Common myeloid progenitor, CD34-positive (primary cell): ENCODE results near the gene HECA.

Experiments used
- CTCF ChIA-PET: fragments of 350-600 bp; sonication (Branson Sonifier 250); formaldehyde crosslinking; loops from one replicate; lab custom pipeline; 2021; ENCODE audit warnings: antibody characterized with exemption; lab: Charles Lee
- POLR2A ChIA-PET: fragments of 350-600 bp; sonication (Branson Sonifier 250); formaldehyde crosslinking; loops from one replicate; lab custom pipeline; 2021; ENCODE audit warnings: antibody characterized with exemption; lab: Charles Lee
- DNase-seq, 3 donors: peaks; one replicate each; pipeline versions ENCODE4 v3.0.0 to v3.0.0-alpha.2; 2013
- H3K27ac ChIP-seq, 2 experiments: 1 replicate in 1 of 2; 2 replicates in 1 of 2; pipeline ENCODE4 v1.7.0; 2013; ENCODE audit warnings: inconsistent platforms in 2 of 2, low read length in 2 of 2, mild to moderate bottlenecking in 2 of 2, low read depth in 1 of 2, moderate library complexity in 1 of 2; ENCODE audit not compliant: severe bottlenecking in 2 of 2, insufficient read depth in 1 of 2, poor library complexity in 1 of 2
- H3K27me3 ChIP-seq, 5 experiments: replicated peaks in 2 of 5; 1 replicate in 3 of 5; 2 replicates in 2 of 5; pipeline versions ENCODE4 v1.6.1 to v1.7.0; 2013; ENCODE audit warnings: low read length in 4 of 5, mild to moderate bottlenecking in 2 of 5, moderate library complexity in 2 of 5, inconsistent platforms in 1 of 5; ENCODE audit not compliant: insufficient read depth in 5 of 5, control insufficient read depth in 4 of 5
- H3K36me3 ChIP-seq, 4 experiments: 1 replicate in 2 of 4; 2 replicates in 2 of 4; pipeline versions ENCODE4 v1.6.1 to v1.7.0; 2013; ENCODE audit warnings: low read length in 3 of 4, control low read depth in 1 of 4, mild to moderate bottlenecking in 1 of 4; ENCODE audit not compliant: control insufficient read depth in 4 of 4, insufficient read depth in 4 of 4
- H3K4me1 ChIP-seq, 4 experiments: 1 replicate in 3 of 4; 2 replicates in 1 of 4; pipeline versions ENCODE4 v1.6.1 to v1.7.1; 2013; ENCODE audit warnings: low read length in 3 of 4, mild to moderate bottlenecking in 3 of 4, control low read depth in 1 of 4, inconsistent platforms in 1 of 4, moderate library complexity in 1 of 4; ENCODE audit not compliant: control insufficient read depth in 4 of 4, insufficient read depth in 4 of 4; ENCODE audit errors: control extremely low read depth in 1 of 4
- H3K4me3 ChIP-seq, 7 experiments: 1 replicate in 4 of 7; 2 replicates in 3 of 7; pipeline versions ENCODE4 v1.5.1 to v1.7.0; 2013; ENCODE audit warnings: mild to moderate bottlenecking in 7 of 7, low read length in 6 of 7, moderate library complexity in 6 of 7, inconsistent platforms in 2 of 7, low read depth in 2 of 7, control low read depth in 1 of 7; ENCODE audit not compliant: insufficient read depth in 4 of 7, control insufficient read depth in 1 of 7; ENCODE audit errors: extremely low read depth in 1 of 7
- H3K9me3 ChIP-seq, 5 experiments: 1 replicate in 4 of 5; 2 replicates in 1 of 5; pipeline versions ENCODE4 v1.6.1 to v1.7.1; 2013; ENCODE audit warnings: low read length in 4 of 5, mild to moderate bottlenecking in 2 of 5, inconsistent platforms in 1 of 5, low read depth in 1 of 5, moderate library complexity in 1 of 5; ENCODE audit not compliant: control insufficient read depth in 4 of 5, insufficient read depth in 2 of 5; ENCODE audit errors: control extremely low read depth in 1 of 5
- WGBS: methylation state at CpG from one replicate; pipeline ENCODE4 v1.1.5; 2013; ENCODE audit not compliant: insufficient coverage; 5-methylcytosine and 5-hydroxymethylcytosine counted together

The HECA gene

GRCh38 chr6:139144490-139145085, 9.7 kb downstream of the HECA start:
- Histone ChIP-seq H3K27me3 (no peaks in the 10 kb centered on the region), H3K4me1 (peaks cover 3 to 26% (median 15%) of the 10 kb centered on the region in 4 experiments), H3K4me3 (no peak overlapping the region), H3K27ac (no peak overlapping the region), H3K9me3 (no peaks in the 10 kb centered on the region), H3K36me3 (peaks cover 0 to 7% (median 2%) of the 10 kb centered on the region in 4 experiments)
- ChIA-PET CTCF (interaction anchor here (0.9 to 4.4 kb wide), 3 partner anchors 10 to 25 kb away, joined by 3 to 13 read pairs (median 4); no protein-coding TSS in a partner anchor), POLR2A (no interaction called here)
- WGBS, result 85% methylated on average over 2 of the region's 4 CpGs
- no peak for DNase-seq

GRCh38 chr6:139145661-139146060, 10.8 kb downstream of the HECA start:
- H3K4me1 ChIP-seq, result peaks cover 3 to 30% (median 17%) of the 10 kb centered on the region in 4 experiments
- H3K27me3 ChIP-seq, result no peaks in the 10 kb centered on the region
- no peak overlapping the region for H3K4me3 ChIP-seq
- no peaks in the 10 kb centered on the region for H3K9me3 ChIP-seq
- H3K36me3 ChIP-seq, result peaks cover 0 to 5% (median 2%) of the 10 kb centered on the region in 4 experiments
- WGBS, result 100% methylated on average over 1 of the region's 3 CpGs
- ChIA-PET POLR2A (interaction anchor here (0.6 kb wide), 1 partner anchor 9 kb away, joined by 3 read pairs; no protein-coding TSS in a partner anchor), CTCF (interaction anchor here (1.1 to 4.4 kb wide), 3 partner anchors 9 to 20 kb away, joined by 3 to 13 read pairs (median 4); no protein-coding TSS in a partner anchor)
- H3K27ac ChIP-seq, result no peak overlapping the region
- no peak for DNase-seq

GRCh38 chr6:139146317-139146726, 11.4 kb downstream of the HECA start:
- Histone ChIP-seq H3K36me3 (peaks cover 0 to 5% (median 2%) of the 10 kb centered on the region in 4 experiments), H3K27me3 (no peaks in the 10 kb centered on the region), H3K4me1 (peaks cover 3 to 30% (median 17%) of the 10 kb centered on the region in 4 experiments), H3K27ac (no peak overlapping the region), H3K4me3 (no peak overlapping the region), H3K9me3 (no peaks in the 10 kb centered on the region)
- ChIA-PET CTCF (interaction anchor here (1.3 to 4.4 kb wide), 2 partner anchors 8 to 14 kb away, joined by 3 to 13 read pairs; no protein-coding TSS in a partner anchor), POLR2A (interaction anchor here (0.6 kb wide), 1 partner anchor 10 kb away, joined by 3 read pairs; no protein-coding TSS in a partner anchor)
- WGBS, result 88% methylated on average over 4 of the region's 5 CpGs
- DNase-seq, result no peak

GRCh38 chr6:139147628-139148027, 12.7 kb downstream of the HECA start:
- CTCF ChIA-PET, result no interaction called here

GRCh38 chr6:139148557-139149235, 13.8 kb downstream of the HECA start:
- ChIA-PET CTCF (interaction anchor here (1.1 to 2.4 kb wide), 2 partner anchors 16 to 121 kb away, joined by 3 to 9 read pairs; no protein-coding TSS in a partner anchor), POLR2A (interaction anchor here (0.6 to 0.7 kb wide), 2 partner anchors 14 to 161 kb away, joined by 6 to 9 read pairs; partner anchors contain the start of gene REPS1)
- Histone ChIP-seq H3K4me1 (peaks cover 3 to 31% (median 19%) of the 10 kb centered on the region in 4 experiments), H3K27me3 (no peaks in the 10 kb centered on the region), H3K4me3 (no peak overlapping the region), H3K9me3 (no peaks in the 10 kb centered on the region), H3K27ac (no peak overlapping the region), H3K36me3 (no peaks in the 10 kb centered on the region)
- peak in 2 of 3 donors; percentile 65 to 83 for DNase-seq
- WGBS, result 78% methylated on average over 5 of the region's 7 CpGs

More at GRCh38 chr6:139147628-139148027, 12.7 kb downstream of the HECA start:
- no peak overlapping the region for H3K27ac ChIP-seq
- no peaks in the 10 kb centered on the region for H3K27me3 ChIP-seq
- H3K4me1 ChIP-seq, result peaks cover 3 to 33% (median 19%) of the 10 kb centered on the region in 4 experiments
- no peaks in the 10 kb centered on the region for H3K9me3 ChIP-seq
- POLR2A ChIA-PET, result no interaction called here
- 78% methylated on average over 2 of the region's 4 CpGs for WGBS
- no peaks in the 10 kb centered on the region for H3K36me3 ChIP-seq
- peak in 1 of 3 donors; percentile 55 for DNase-seq
- H3K4me3 ChIP-seq, result no peak overlapping the region

GRCh38 chr6:139149383-139149782, 14.5 kb downstream of the HECA start:
- H3K9me3 ChIP-seq, result no peaks in the 10 kb centered on the region
- POLR2A ChIA-PET, result no interaction called here
- peaks cover 3 to 31% (median 19%) of the 10 kb centered on the region in 4 experiments for H3K4me1 ChIP-seq
- no peak overlapping the region for H3K27ac ChIP-seq
- no peaks in the 10 kb centered on the region for H3K27me3 ChIP-seq
- H3K36me3 ChIP-seq, result no peaks in the 10 kb centered on the region
- no peak for DNase-seq
- no peak overlapping the region for H3K4me3 ChIP-seq
- CTCF ChIA-PET, result interaction anchor here (0.7 to 2.4 kb wide), 3 partner anchors 9 to 120 kb away, joined by 3 to 9 read pairs (median 3); no protein-coding TSS in a partner anchor
- WGBS, result 88% methylated on average over 5 of the region's 5 CpGs
